IMR-90 (cell line): ENCODE results near the gene TBC1D22A. TPM values are rescaled to one million over a fixed set of nuclear protein-coding genes. Genes with fewer than 3 reads are reported as not detected.

ENCODE experiments used
- ATAC-seq: fragments of 200-7000 bp; cut with Tn5 transposase; 2 replicates; pipeline ENCODE4 v1.9.1; 2020; ENCODE audit warnings: low read depth, mild to moderate bottlenecking, moderate library complexity
- BruUV-seq: library from RNA; stranded (reverse); fragments of 400-500 nt; replicated peaks from 2 replicates; lab custom pipeline; 2021; lab: Mats Ljungman, UMichigan
- CTCF ChIA-PET: fragments of 300-600 bp; formaldehyde crosslinking; extraction: SDS; loops from one replicate; lab custom pipeline; 2021; ENCODE audit warnings: antibody characterized with exemption; lab: Yijun Ruan, JAX
- POLR2A ChIA-PET: fragments of 300-600 bp; sonication (Branson Sonifier 250); formaldehyde crosslinking; loops from one replicate; lab custom pipeline; 2022; ENCODE audit warnings: antibody characterized with exemption; ENCODE audit not compliant: unreplicated experiment; lab: Charles Lee
- DNase-seq: peaks from one replicate; pipeline ENCODE4 v3.0.0; 2013
- H2AFZ ChIP-seq: replicated peaks from 2 replicates; pipeline ENCODE3; 2013; ENCODE audit warnings: low read length, mild to moderate bottlenecking; ENCODE audit not compliant: poor library complexity
- H2AK5ac ChIP-seq: 2 replicates; pipeline ENCODE4 v1.6.1; 2013; ENCODE audit warnings: low read depth, low read length, inconsistent platforms
- H2AK9ac ChIP-seq: replicated peaks from 2 replicates; pipeline ENCODE3; 2013; ENCODE audit warnings: mild to moderate bottlenecking, low read depth, low read length, moderate library complexity; ENCODE audit not compliant: poor library complexity
- H2BK120ac ChIP-seq: 2 replicates; pipeline ENCODE4 v1.6.1; 2013; ENCODE audit warnings: low read depth, low read length, inconsistent platforms
- H2BK15ac ChIP-seq: 3 replicates; pipeline ENCODE4 v1.6.1; 2013; ENCODE audit warnings: low read depth, low read length, inconsistent platforms
- H2BK20ac ChIP-seq: 2 replicates; pipeline ENCODE4 v1.6.1; 2013; ENCODE audit warnings: low read depth, mild to moderate bottlenecking, inconsistent platforms, low read length, moderate library complexity
- H2BK5ac ChIP-seq: 2 replicates; pipeline ENCODE4 v1.6.1; 2013; ENCODE audit warnings: mild to moderate bottlenecking, low read depth, low read length, inconsistent platforms; ENCODE audit not compliant: poor library complexity, severe bottlenecking
- H3K14ac ChIP-seq: replicated peaks from 2 replicates; pipeline ENCODE4 v1.6.1; 2013; ENCODE audit warnings: low read depth, low read length, inconsistent platforms
- H3K18ac ChIP-seq: 2 replicates; pipeline ENCODE4 v1.6.1; 2013; ENCODE audit warnings: low read depth, low read length, control low read depth
- H3K23ac ChIP-seq: 2 replicates; pipeline ENCODE4 v1.6.1; 2013; ENCODE audit warnings: low read depth, low read length, inconsistent platforms
- H3K27ac ChIP-seq: 2 replicates; pipeline ENCODE4 v1.5.1; 2013; ENCODE audit warnings: mild to moderate bottlenecking, control low read depth, low read length; ENCODE audit not compliant: insufficient read depth
- H3K27me3 ChIP-seq: 2 replicates; pipeline ENCODE4 v1.6.1; 2013; ENCODE audit warnings: low read length; ENCODE audit not compliant: control insufficient read depth, insufficient read depth
- H3K36me3 ChIP-seq: 2 replicates; pipeline ENCODE4 v1.6.1; 2013; ENCODE audit warnings: low read length, mixed read lengths; ENCODE audit not compliant: control insufficient read depth, insufficient read depth
- H3K4ac ChIP-seq: 2 replicates; pipeline ENCODE4 v1.6.1; 2013; ENCODE audit warnings: low read depth, low read length, inconsistent platforms
- H3K4me1 ChIP-seq: 2 replicates; pipeline ENCODE4 v1.6.1; 2013; ENCODE audit warnings: low read length, mixed read lengths; ENCODE audit not compliant: control insufficient read depth, insufficient read depth
- H3K4me2 ChIP-seq: 2 replicates; pipeline ENCODE4 v1.6.1; 2013; ENCODE audit warnings: low read depth, mild to moderate bottlenecking, control low read depth, low read length, moderate library complexity
- H3K4me3 ChIP-seq: 2 replicates; pipeline ENCODE4 v1.5.1; 2013; ENCODE audit warnings: low read depth, mild to moderate bottlenecking, control low read depth, low read length, moderate library complexity; ENCODE audit not compliant: insufficient read depth
- H3K56ac ChIP-seq: 2 replicates; pipeline ENCODE4 v1.6.1; 2013; ENCODE audit warnings: low read length, inconsistent platforms; ENCODE audit not compliant: insufficient read depth; ENCODE audit errors: extremely low read depth
- H3K79me1 ChIP-seq, 2 experiments: 2 replicates each; pipeline ENCODE4 v1.6.1; 2013; ENCODE audit warnings: low read length in 2 of 2, inconsistent platforms in 1 of 2, low read depth in 1 of 2
- H3K9ac ChIP-seq: 2 replicates; pipeline ENCODE4 v1.6.1; 2013; ENCODE audit warnings: low read depth, low read length, control low read depth
- H3K9me1 ChIP-seq: 2 replicates; pipeline ENCODE4 v1.6.1; 2013; ENCODE audit warnings: low read length, inconsistent platforms; ENCODE audit not compliant: insufficient read depth
- H3K9me3 ChIP-seq: 2 replicates; pipeline ENCODE4 v1.6.1; 2013; ENCODE audit warnings: low read length; ENCODE audit not compliant: control insufficient read depth, insufficient read depth
- H4K20me1 ChIP-seq: 2 replicates; pipeline ENCODE4 v1.6.1; 2013; ENCODE audit warnings: low read length, inconsistent platforms; ENCODE audit not compliant: insufficient read depth
- H4K5ac ChIP-seq: 2 replicates; pipeline ENCODE4 v1.6.1; 2013; ENCODE audit warnings: mild to moderate bottlenecking, low read depth, low read length, control low read depth
- H4K8ac ChIP-seq, 2 experiments: 2 replicates each; pipeline ENCODE4 v1.6.1; 2013; ENCODE audit warnings: low read depth in 2 of 2, low read length in 2 of 2, control low read depth in 1 of 2, inconsistent platforms in 1 of 2
- H4K91ac ChIP-seq: 2 replicates; pipeline ENCODE4 v1.6.1; 2013; ENCODE audit warnings: low read depth, low read length, inconsistent platforms; ENCODE audit not compliant: insufficient read depth
- CEBPB ChIP-seq: IDR thresholded peaks from 2 replicates; pipeline ENCODE4 v1.6.1; 2012; ENCODE audit warnings: low read depth, low read length, improper control_type of control experiment
- NFE2L2 ChIP-seq: fragments of 150-350 bp; IDR thresholded peaks from 2 replicates; pipeline ENCODE4 v1.6.1; 2016; ENCODE audit warnings: low read depth, mild to moderate bottlenecking, low read length
- POLR2A ChIP-seq: IDR thresholded peaks from 2 replicates; pipeline ENCODE4 v1.6.1; 2012; ENCODE audit warnings: mild to moderate bottlenecking, low read depth, low read length
- RAD21 ChIP-seq: IDR thresholded peaks from 2 replicates; pipeline ENCODE4 v1.6.1; 2012; ENCODE audit warnings: low read length, improper control_type of control experiment
- RCOR1 ChIP-seq: IDR thresholded peaks from 2 replicates; pipeline ENCODE4 v1.6.1; 2012; ENCODE audit warnings: mild to moderate bottlenecking, low read length, improper control_type of control experiment; ENCODE audit not compliant: insufficient replicate concordance
- RFX5 ChIP-seq: IDR thresholded peaks from 2 replicates; pipeline ENCODE4 v1.8.0; 2012; ENCODE audit warnings: low read depth, mild to moderate bottlenecking, low read length, moderate library complexity
- SMC3 ChIP-seq: fragments of 150-350 bp; IDR thresholded peaks from 2 replicates; pipeline ENCODE4 v1.6.1; 2016; ENCODE audit warnings: low read depth, mild to moderate bottlenecking, antibody characterized with exemption, low read length, moderate library complexity
- WGBS, 2 experiments: methylation state at CpG; one replicate each; pipeline versions ENCODE4 v1.1.5 to v1.1.7; 2013; ENCODE audit warnings: missing lambda C conversion rate in 2 of 2; ENCODE audit not compliant: insufficient read length in 1 of 2; ENCODE audit errors: extremely low coverage in 2 of 2; 5-methylcytosine and 5-hydroxymethylcytosine counted together
- dilution Hi-C: fragments of 300-500 bp; cut with HindIII; formaldehyde crosslinking; loops from one replicate; pipeline ENCODE4 v1.14.3; 2018; ENCODE audit warnings: low sequenced_read_pairs; ENCODE audit not compliant: unreplicated experiment
- in situ Hi-C: fragments of 300-500 bp; cut with MboI; formaldehyde crosslinking; loops from 3 replicates; pipeline ENCODE4 v1.14.3; 2019; ENCODE audit warnings: low sequenced_read_pairs, inconsistent platforms, mixed read lengths
- intact Hi-C: fragments of 100-400 bp; cut with micrococcal nuclease; formaldehyde crosslinking; loops from 2 replicates; pipeline ENCODE4 v1.10.0; 2022
- polyA plus RNA-seq, 3 experiments: library from polyadenylated mRNA; depleted of rRNA; stranded (reverse); fragments of >200 nt; gene quantifications; 2 replicates each; pipeline ENCODE4 v1.2.3, GENCODE V29; 2012; ENCODE audit warnings: low replicate concordance in 1 of 3
- total RNA-seq: library from RNA; depleted of rRNA; stranded (reverse); fragments of >200 nt; gene quantifications from 2 replicates; pipeline ENCODE4 v1.2.3, GENCODE V29; 2012
- TF ChIP-seq, protein P1 (sequence below): fragments of 150-350 bp; IDR thresholded peaks from 2 replicates; pipeline ENCODE4 v1.6.1; 2016; ENCODE audit warnings: low read depth, mild to moderate bottlenecking, low read length, moderate library complexity, borderline replicate concordance

The TBC1D22A gene
- total and polyA plus RNA-seq, 2 of the 4 experiments (the other 2 are of a cell fraction), result 9.0 to 16.7 TPM

- no peak overlapping the region for H3K4me2 ChIP-seq
- peaks cover 3% of the 10 kb centered on the region; the same call in 1 of the 2 replicates for H3K36me3 ChIP-seq
- H3K9ac ChIP-seq, result no peak overlapping the region
- no peak overlapping the region for H2AK9ac ChIP-seq
- H2BK20ac ChIP-seq, result no peak overlapping the region
- dilution Hi-C loops, result no loop called here
- no peak overlapping the region for H2BK120ac ChIP-seq
- in situ Hi-C loops, result no loop called here
- CTCF ChIA-PET, result no interaction called here
- H3K56ac ChIP-seq, result no peak overlapping the region
- ATAC-seq, result no peak
- H2AK5ac ChIP-seq, result no peak overlapping the region
- H4K8ac ChIP-seq, result no peak overlapping the region
- H3K9me3 ChIP-seq, result no peaks in the 10 kb centered on the region
- WGBS, 2 experiments, result no CpG with 5 or more reads among the region's 5 CpGs
- no peak overlapping the region for H2BK15ac ChIP-seq
- no peak overlapping the region for H3K4ac ChIP-seq
- POLR2A ChIA-PET, result no interaction called here
- no peaks in the 10 kb centered on the region for H3K27me3 ChIP-seq
- H2AFZ ChIP-seq, result no peak overlapping the region
- no peak overlapping the region for H2BK5ac ChIP-seq
- peaks cover 15% of the 10 kb centered on the region; the same call in 1 of the 2 replicates for H4K20me1 ChIP-seq
- H4K91ac ChIP-seq, result no peak overlapping the region
- intact Hi-C loops, result no loop called here
- no peak overlapping the region for H3K18ac ChIP-seq
- H3K9me1 ChIP-seq, result 0 out of 2 replicates have a peak, but pooled peaks cover 5% of the 10 kb centered on the region
- H3K14ac ChIP-seq, result no peak overlapping the region
- peaks cover 0 to 5% of the 10 kb centered on the region in 2 experiments; a peak in 1 of 4 replicates for H3K79me1 ChIP-seq
- DNase-seq, result no peak
- BruUV-seq, result no TSS peak
- TF ChIP-seq NFE2L2 (no peak), RAD21 (no peak), CEBPB (no peak), RCOR1 (no peak), RFX5 (no peak), SMC3 (no peak), POLR2A (no peak)
- TF ChIP-seq, protein P1, sequence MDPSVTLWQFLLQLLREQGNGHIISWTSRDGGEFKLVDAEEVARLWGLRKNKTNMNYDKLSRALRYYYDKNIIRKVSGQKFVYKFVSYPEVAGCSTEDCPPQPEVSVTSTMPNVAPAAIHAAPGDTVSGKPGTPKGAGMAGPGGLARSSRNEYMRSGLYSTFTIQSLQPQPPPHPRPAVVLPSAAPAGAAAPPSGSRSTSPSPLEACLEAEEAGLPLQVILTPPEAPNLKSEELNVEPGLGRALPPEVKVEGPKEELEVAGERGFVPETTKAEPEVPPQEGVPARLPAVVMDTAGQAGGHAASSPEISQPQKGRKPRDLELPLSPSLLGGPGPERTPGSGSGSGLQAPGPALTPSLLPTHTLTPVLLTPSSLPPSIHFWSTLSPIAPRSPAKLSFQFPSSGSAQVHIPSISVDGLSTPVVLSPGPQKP, result no peak
- peaks cover 7% of the 10 kb centered on the region for H3K4me1 ChIP-seq
- H3K4me3 ChIP-seq, result no peak overlapping the region
- H3K27ac ChIP-seq, result no peak overlapping the region
- no peak overlapping the region for H3K23ac ChIP-seq
- H4K5ac ChIP-seq, result no peak overlapping the region
Observed at GRCh38 chr22:47039356-47039755, 276.9 kb downstream of the TBC1D22A start.
